PC-3 (cell line): ENCODE data around the gene RAB40C. TPM values are rescaled to one million over a fixed set of nuclear protein-coding genes. Genes with fewer than 3 reads are reported as not detected.

Experiments used
- ATAC-seq: fragments of 200-7000 bp; cut with Tn5 transposase; 2 replicates; pipeline ENCODE4 v1.9.1; 2020; ENCODE audit warnings: mild to moderate bottlenecking, moderate library complexity
- BruUV-seq: library from RNA; stranded (reverse); fragments of 400-500 nt; replicated peaks from 2 replicates; lab custom pipeline; 2021; lab: Mats Ljungman, UMichigan
- CTCF ChIA-PET: fragments of 300-600 bp; sonication (Branson Sonifier 250); formaldehyde crosslinking; loops from one replicate; lab custom pipeline; 2022; ENCODE audit warnings: antibody characterized with exemption; lab: Charles Lee
- POLR2A ChIA-PET: fragments of 300-600 bp; sonication (Branson Sonifier 250); formaldehyde crosslinking; loops from one replicate; lab custom pipeline; 2022; ENCODE audit warnings: antibody characterized with exemption; ENCODE audit not compliant: unreplicated experiment; lab: Charles Lee
- DNase-seq: peaks from one replicate; pipeline ENCODE4 v3.0.0-alpha.2; 2015
- H2AFZ ChIP-seq: fragments of 300-600 bp; sonication (generic); 2 replicates; pipeline ENCODE4 v1.6.0; 2016; ENCODE audit warnings: antibody characterized with exemption, low read length
- H3F3A ChIP-seq: fragments of 300-600 bp; sonication (generic); one replicate; pipeline ENCODE4 v1.6.0; 2017; ENCODE audit warnings: antibody characterized with exemption, low read length, control low read depth, mild to moderate bottlenecking; ENCODE audit not compliant: unreplicated experiment
- H3K27ac ChIP-seq: fragments of 300-600 bp; sonication (generic); 2 replicates; pipeline ENCODE4 v1.5.1; 2016; ENCODE audit warnings: mild to moderate bottlenecking, low read length
- H3K27me3 ChIP-seq: fragments of 300-600 bp; sonication (generic); 2 replicates; pipeline ENCODE4 v1.6.1; 2016; ENCODE audit warnings: low read length, mixed read lengths
- H3K36me3 ChIP-seq: fragments of 300-600 bp; sonication (generic); 2 replicates; pipeline ENCODE4 v1.6.1; 2016; ENCODE audit warnings: low read depth, mixed run types, low read length, mixed read lengths
- H3K4me1 ChIP-seq: fragments of 300-600 bp; sonication (generic); 2 replicates; pipeline ENCODE4 v1.5.1; 2016; ENCODE audit warnings: low read length; ENCODE audit not compliant: insufficient read depth
- H3K4me2 ChIP-seq: fragments of 300-600 bp; sonication (generic); 2 replicates; pipeline ENCODE4 v1.6.0; 2016; ENCODE audit warnings: low read length
- H3K4me3 ChIP-seq: fragments of 300-600 bp; sonication (generic); 2 replicates; pipeline ENCODE4 v1.5.1; 2016; ENCODE audit warnings: mild to moderate bottlenecking, low read length, mixed read lengths
- H3K79me2 ChIP-seq: fragments of 300-600 bp; sonication (generic); 2 replicates; pipeline ENCODE4 v1.6.1; 2017; ENCODE audit warnings: low read length, mixed read lengths
- H3K9ac ChIP-seq: fragments of 300-600 bp; sonication (generic); 2 replicates; pipeline ENCODE4 v1.6.0; 2016; ENCODE audit warnings: mild to moderate bottlenecking, low read length
- H3K9me2 ChIP-seq: fragments of 300-600 bp; sonication (generic); replicated peaks from 2 replicates; pipeline ENCODE4 v1.6.1; 2016; ENCODE audit warnings: mixed run types, low read length, mixed read lengths
- H3K9me3 ChIP-seq: fragments of 300-600 bp; sonication (generic); 2 replicates; pipeline ENCODE4 v1.6.1; 2016; ENCODE audit warnings: low read length, mixed read lengths
- H4K20me1 ChIP-seq: fragments of 300-600 bp; sonication (generic); 2 replicates; pipeline ENCODE4 v1.6.1; 2016; ENCODE audit warnings: low read length, mixed read lengths
- EZH2 ChIP-seq: fragments of 300-600 bp; sonication (generic); IDR thresholded peaks from one replicate; pipeline ENCODE4 v1.6.1; 2017; ENCODE audit warnings: antibody characterized with exemption, mild to moderate bottlenecking, low read length; ENCODE audit not compliant: unreplicated experiment
- EZH2phosphoT487 ChIP-seq: fragments of 300-600 bp; sonication (generic); IDR thresholded peaks from 2 replicates; pipeline ENCODE4 v1.6.1; 2018; ENCODE audit warnings: mild to moderate bottlenecking, antibody characterized with exemption, low read length, borderline replicate concordance
- intact Hi-C: fragments of 100-400 bp; cut with micrococcal nuclease; formaldehyde crosslinking; loops from 2 replicates; pipeline ENCODE4 v1.9.0; 2023
- total RNA-seq: library from RNA; depleted of rRNA; stranded (reverse); fragments of >200 nt; gene quantifications from 2 replicates; pipeline ENCODE4 v1.2.3, GENCODE V29; 2014
- TF ChIP-seq, protein P1 (sequence below): fragments of 300-600 bp; sonication (generic); conservative IDR thresholded peaks from 2 replicates; pipeline ENCODE4 v1.5.1; 2017; ENCODE audit warnings: antibody characterized with exemption, low read depth, mild to moderate bottlenecking, low read length

Gene RAB40C
- total RNA-seq, 1 experiment from 2014 or later: 19.5 TPM

DNA sequence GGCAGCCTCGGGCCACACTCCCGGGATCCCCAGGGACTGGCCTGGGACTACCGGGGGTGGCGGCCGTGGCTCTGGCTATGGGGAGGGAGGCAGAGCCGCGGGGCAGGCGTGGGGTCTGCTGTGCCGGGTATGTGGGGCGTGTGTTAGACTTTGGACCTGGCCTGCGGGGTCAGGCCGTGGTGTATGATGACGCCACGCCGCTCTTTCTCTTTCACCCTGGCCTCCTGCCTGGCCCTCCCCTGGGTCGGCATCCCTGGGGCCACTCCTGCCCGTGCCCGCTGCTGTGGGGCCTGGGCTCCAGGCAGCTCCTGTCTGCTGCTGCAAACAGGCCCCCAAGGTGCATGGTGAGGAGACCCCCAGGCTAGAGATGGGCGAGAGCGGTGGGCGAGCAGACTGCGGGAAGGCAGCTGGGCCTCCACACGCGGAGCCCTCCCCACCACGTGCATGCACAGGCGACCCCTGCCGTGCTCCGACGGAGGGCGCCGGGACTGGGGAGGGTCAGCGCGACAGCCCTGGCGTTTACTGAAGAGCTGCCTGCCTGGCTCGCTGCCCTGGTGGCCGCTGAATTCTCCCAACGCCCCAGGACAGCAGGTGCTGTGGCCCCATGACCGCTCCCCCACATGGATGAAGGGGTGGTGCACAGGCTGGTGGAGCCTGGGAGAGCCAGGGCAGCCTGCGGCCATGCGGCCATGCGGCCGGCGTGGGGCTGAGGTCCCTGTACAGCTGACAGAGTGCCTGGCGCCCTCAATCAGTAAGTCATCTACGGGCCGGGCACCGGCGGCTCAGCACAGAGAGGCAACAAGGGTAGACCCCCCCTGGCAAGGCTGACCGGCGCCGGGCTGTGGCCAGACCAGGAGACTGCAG lies 46.3 kb upstream of the RAB40C start:
- intact Hi-C loops: no loop called here
- ChIA-PET POLR2A (no interaction called here), CTCF (no interaction called here)
- no TSS peak for BruUV-seq
- H3K27ac ChIP-seq: no peak overlapping the region
- DNase-seq (no peak), ATAC-seq (no peak)
- no peaks in the 10 kb centered on the region for H4K20me1 ChIP-seq
- no peaks in the 10 kb centered on the region for H3K27me3 ChIP-seq
- no peak overlapping the region for H2AFZ ChIP-seq
- H3K4me1 ChIP-seq: no peaks in the 10 kb centered on the region
- H3K9me3 ChIP-seq: no peaks in the 10 kb centered on the region
- peaks cover 55% of the 10 kb centered on the region for H3K79me2 ChIP-seq
- H3K9ac ChIP-seq: no peak overlapping the region
- H3K36me3 ChIP-seq: no peaks in the 10 kb centered on the region
- TF ChIP-seq EZH2: no peak
- TF ChIP-seq, protein P1, sequence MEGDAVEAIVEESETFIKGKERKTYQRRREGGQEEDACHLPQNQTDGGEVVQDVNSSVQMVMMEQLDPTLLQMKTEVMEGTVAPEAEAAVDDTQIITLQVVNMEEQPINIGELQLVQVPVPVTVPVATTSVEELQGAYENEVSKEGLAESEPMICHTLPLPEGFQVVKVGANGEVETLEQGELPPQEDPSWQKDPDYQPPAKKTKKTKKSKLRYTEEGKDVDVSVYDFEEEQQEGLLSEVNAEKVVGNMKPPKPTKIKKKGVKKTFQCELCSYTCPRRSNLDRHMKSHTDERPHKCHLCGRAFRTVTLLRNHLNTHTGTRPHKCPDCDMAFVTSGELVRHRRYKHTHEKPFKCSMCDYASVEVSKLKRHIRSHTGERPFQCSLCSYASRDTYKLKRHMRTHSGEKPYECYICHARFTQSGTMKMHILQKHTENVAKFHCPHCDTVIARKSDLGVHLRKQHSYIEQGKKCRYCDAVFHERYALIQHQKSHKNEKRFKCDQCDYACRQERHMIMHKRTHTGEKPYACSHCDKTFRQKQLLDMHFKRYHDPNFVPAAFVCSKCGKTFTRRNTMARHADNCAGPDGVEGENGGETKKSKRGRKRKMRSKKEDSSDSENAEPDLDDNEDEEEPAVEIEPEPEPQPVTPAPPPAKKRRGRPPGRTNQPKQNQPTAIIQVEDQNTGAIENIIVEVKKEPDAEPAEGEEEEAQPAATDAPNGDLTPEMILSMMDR: no peak
- no peak for TF ChIP-seq EZH2phosphoT487
- no peaks in the 10 kb centered on the region for H3F3A ChIP-seq
- no peaks in the 10 kb centered on the region for H3K9me2 ChIP-seq
- no peak overlapping the region for H3K4me2 ChIP-seq
- H3K4me3 ChIP-seq: no peak overlapping the region

DNA sequence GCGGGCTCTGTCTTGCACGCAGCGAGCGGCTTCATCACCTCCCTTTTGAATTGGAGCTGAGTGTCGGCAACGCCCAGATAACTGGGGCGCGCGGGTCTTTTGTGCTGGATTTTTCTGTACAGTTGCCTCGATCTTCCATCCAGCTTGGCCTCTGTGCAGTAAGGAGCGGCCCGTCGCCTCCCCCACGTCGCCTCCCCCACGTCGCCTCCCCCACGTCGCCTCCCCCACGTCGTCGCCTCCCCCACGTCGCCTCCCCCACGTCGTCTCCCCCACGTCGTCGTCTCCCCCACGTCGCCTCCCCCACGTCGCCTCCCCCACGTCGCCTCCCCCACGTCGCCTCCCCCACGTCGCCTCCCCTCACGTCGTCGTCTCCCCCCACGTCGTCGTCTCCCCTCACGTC lies 45.3 kb upstream of the RAB40C start:
- ChIA-PET CTCF (no interaction called here), POLR2A (no interaction called here)
- no peak overlapping the region for H3K4me2 ChIP-seq
- H3K9me3 ChIP-seq: no peaks in the 10 kb centered on the region
- no TSS peak for BruUV-seq
- no peaks in the 10 kb centered on the region for H3K27me3 ChIP-seq
- H3K36me3 ChIP-seq: no peaks in the 10 kb centered on the region
- H3K79me2 ChIP-seq: peaks cover 46% of the 10 kb centered on the region
- H3K9me2 ChIP-seq: no peaks in the 10 kb centered on the region
- no peaks in the 10 kb centered on the region for H3K4me1 ChIP-seq
- H3K4me3 ChIP-seq: no peak overlapping the region
- no peak overlapping the region for H3K27ac ChIP-seq
- H3K9ac ChIP-seq: no peak overlapping the region
- TF ChIP-seq EZH2 (no peak), EZH2phosphoT487 (no peak)
- TF ChIP-seq, protein P1: no peak
- H3F3A ChIP-seq: no peaks in the 10 kb centered on the region
- DNase-seq (no peak), ATAC-seq (no peak)
- H4K20me1 ChIP-seq: no peaks in the 10 kb centered on the region
- intact Hi-C loops: no loop called here
- H2AFZ ChIP-seq: no peak overlapping the region
